Lower lobe of right lung (tissue), 2 donors: ENCODE results near the gene ITSN1. TPM values are rescaled to one million over a fixed set of nuclear protein-coding genes. Genes with fewer than 3 reads are reported as not detected.
"Not testable (repeated sequence)": the region's sequence is repeated elsewhere in the genome, so short reads cannot be mapped to it uniquely, and the experiment has no call there.

Experiments
- ATAC-seq, 2 donors: fragments of 200-7000 bp; cut with Tn5 transposase; one replicate each; pipeline ENCODE4 v1.9.1; 2020 to 2022; ENCODE audit warnings: mild to moderate bottlenecking in 2 of 2, moderate library complexity in 2 of 2
- DNase-seq: peaks from one replicate; pipeline ENCODE4 v3.0.0-alpha.2; 2020
- H3K27ac ChIP-seq: fragments of 200-600 bp; one replicate; pipeline ENCODE4 v1.8.0; 2022
- H3K27me3 ChIP-seq: fragments of 200-600 bp; one replicate; pipeline ENCODE4 v1.8.0; 2022; ENCODE audit warnings: low read depth
- H3K36me3 ChIP-seq: fragments of 200-600 bp; one replicate; pipeline ENCODE4 v1.8.0; 2022; ENCODE audit warnings: mild to moderate bottlenecking
- H3K4me1 ChIP-seq: fragments of 200-600 bp; one replicate; pipeline ENCODE4 v1.8.0; 2022
- H3K4me3 ChIP-seq: fragments of 200-600 bp; one replicate; pipeline ENCODE4 v1.8.0; 2022; ENCODE audit warnings: mild to moderate bottlenecking
- H3K9me3 ChIP-seq: fragments of 200-600 bp; one replicate; pipeline ENCODE4 v1.8.0; 2022
- CTCF ChIP-seq: fragments of 200-600 bp; IDR thresholded peaks from one replicate; pipeline ENCODE4 v1.8.0; 2022; ENCODE audit warnings: antibody characterized with exemption, mild to moderate bottlenecking
- intact Hi-C: fragments of 100-400 bp; cut with DNase I; formaldehyde crosslinking; loops from one replicate; pipeline ENCODE4 v1.11.0; 2022
- total RNA-seq: library from RNA; stranded (reverse); fragmentation: NEBNext Ultra II Directional; extraction: Animal tissue kit (Norgen Biotek cat#: 25700); gene quantifications from one replicate; pipeline ENCODE4 v1.2.1, GENCODE V29; 2021
- donor health status: DM: no; HTN: yes; CAD: no; lungs with severe emphysema.

Gene ITSN1
- total RNA-seq, 1 donor from 2014 or later, result 31.4 TPM

GRCh38 chr21:33674226-33674625 is 31.9 kb downstream of the ITSN1 start:
- no peak overlapping the region for H3K4me3 ChIP-seq
- H3K4me1 ChIP-seq, result no peaks in the 10 kb centered on the region
- ATAC-seq (no peak), DNase-seq (no peak)
- H3K27ac ChIP-seq, result no peak overlapping the region
- no peak for TF ChIP-seq CTCF
- H3K9me3 ChIP-seq, result no peaks in the 10 kb centered on the region
- no peaks in the 10 kb centered on the region for H3K27me3 ChIP-seq
- intact Hi-C loops, result no loop called here
- H3K36me3 ChIP-seq, result no peaks in the 10 kb centered on the region

- H3K4me1 ChIP-seq, DNase-seq, intact Hi-C loops, ATAC-seq, H3K9me3 ChIP-seq, H3K36me3 ChIP-seq, H3K27ac ChIP-seq, H3K4me3 ChIP-seq, H3K27me3 ChIP-seq: not testable (repeated sequence)
Observed at GRCh38 chr21:33676666-33677065, 34.4 kb downstream of the ITSN1 start.

GRCh38 chr21:33677450-33677849 is 35.1 kb downstream of the ITSN1 start:
- intact Hi-C loops, result no loop called here
- TF ChIP-seq CTCF, result no peak
- no peaks in the 10 kb centered on the region for H3K27me3 ChIP-seq
- ATAC-seq (no peak), DNase-seq (no peak)
- no peaks in the 10 kb centered on the region for H3K36me3 ChIP-seq
- H3K9me3 ChIP-seq, result no peaks in the 10 kb centered on the region
- no peak overlapping the region for H3K4me3 ChIP-seq
- H3K27ac ChIP-seq, result no peak overlapping the region
- no peaks in the 10 kb centered on the region for H3K4me1 ChIP-seq

GRCh38 chr21:33680870-33681269 is 38.6 kb downstream of the ITSN1 start:
- intact Hi-C loops, result no loop called here
- H3K9me3 ChIP-seq, result no peaks in the 10 kb centered on the region
- no peak overlapping the region for H3K27ac ChIP-seq
- H3K4me3 ChIP-seq, result no peak overlapping the region
- DNase-seq, result no peak
- ATAC-seq, result no peak
- H3K27me3 ChIP-seq, result no peaks in the 10 kb centered on the region
- H3K4me1 ChIP-seq, result peaks cover 21% of the 10 kb centered on the region
- no peaks in the 10 kb centered on the region for H3K36me3 ChIP-seq
- no peak for TF ChIP-seq CTCF

GRCh38 chr21:33682992-33683627 is 40.8 kb downstream of the ITSN1 start:
- intact Hi-C loops, result no loop called here
- H3K27me3 ChIP-seq, result no peaks in the 10 kb centered on the region
- ATAC-seq, result peak in 1 of 2 donors; percentile 33
- no peaks in the 10 kb centered on the region for H3K9me3 ChIP-seq
- no peak for DNase-seq
- TF ChIP-seq CTCF, result no peak
- no peak overlapping the region for H3K27ac ChIP-seq
- H3K4me3 ChIP-seq, result no peak overlapping the region
- no peaks in the 10 kb centered on the region for H3K36me3 ChIP-seq
- H3K4me1 ChIP-seq, result peaks cover 34% of the 10 kb centered on the region

GRCh38 chr21:33684068-33684467 is 41.8 kb downstream of the ITSN1 start:
- peaks cover 44% of the 10 kb centered on the region for H3K4me1 ChIP-seq
- no peaks in the 10 kb centered on the region for H3K27me3 ChIP-seq
- ATAC-seq (no peak), DNase-seq (no peak)
- no peaks in the 10 kb centered on the region for H3K9me3 ChIP-seq
- intact Hi-C loops, result no loop called here
- H3K36me3 ChIP-seq, result no peaks in the 10 kb centered on the region
- H3K4me3 ChIP-seq, result no peak overlapping the region
- TF ChIP-seq CTCF, result no peak
- H3K27ac ChIP-seq, result no peak overlapping the region
